Measurements from ENCODE around the gene MSGN1.
A peak's percentile ranks its signal among the peaks of the same experiment; 100 is the strongest.

MSGN1 gene

DNA sequence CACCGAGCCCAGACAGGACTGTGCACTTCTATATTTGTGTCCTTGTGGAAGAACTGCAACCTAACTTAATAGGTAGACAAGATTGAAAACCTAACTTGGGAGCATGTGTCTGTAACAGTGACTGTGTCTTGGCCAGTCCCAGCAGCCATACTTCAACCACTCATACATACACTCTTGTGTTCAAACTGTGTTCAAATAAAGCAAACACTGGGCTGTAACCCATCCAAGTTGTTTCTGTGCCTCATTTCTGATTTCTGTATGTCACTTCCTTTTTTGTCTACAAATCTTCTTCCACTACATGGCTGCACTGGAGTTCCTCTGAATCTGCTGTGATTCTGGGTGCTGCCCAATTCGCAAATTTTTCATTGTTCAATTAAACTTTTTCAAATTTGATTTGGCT lies 31.0 kb downstream of the MSGN1 start:
- no peak for DNase-seq (ENCODE audit: low read depth in 2 of 2)

DNA sequence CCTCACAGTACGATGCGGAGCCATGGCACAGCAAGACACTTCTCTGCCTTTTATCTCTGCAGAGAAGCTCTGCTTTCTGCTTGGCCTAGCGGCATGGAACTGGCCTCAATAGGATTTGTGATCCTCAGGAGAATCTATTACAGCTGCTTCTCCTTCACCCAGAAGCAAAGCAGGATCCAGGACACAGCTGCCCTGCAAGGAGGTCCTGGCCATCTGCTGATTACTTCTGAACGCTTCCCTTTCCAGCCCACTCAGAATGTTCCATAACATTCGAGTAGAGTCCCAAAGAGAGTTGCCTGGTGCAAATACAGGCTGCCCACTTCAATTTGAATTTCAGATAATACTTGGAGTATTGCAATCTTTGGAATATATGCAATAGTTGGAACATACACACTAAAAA lies 33.0 kb downstream of the MSGN1 start:
- DNase-seq (ENCODE audit: low read depth in 2 of 2): no peak

DNA sequence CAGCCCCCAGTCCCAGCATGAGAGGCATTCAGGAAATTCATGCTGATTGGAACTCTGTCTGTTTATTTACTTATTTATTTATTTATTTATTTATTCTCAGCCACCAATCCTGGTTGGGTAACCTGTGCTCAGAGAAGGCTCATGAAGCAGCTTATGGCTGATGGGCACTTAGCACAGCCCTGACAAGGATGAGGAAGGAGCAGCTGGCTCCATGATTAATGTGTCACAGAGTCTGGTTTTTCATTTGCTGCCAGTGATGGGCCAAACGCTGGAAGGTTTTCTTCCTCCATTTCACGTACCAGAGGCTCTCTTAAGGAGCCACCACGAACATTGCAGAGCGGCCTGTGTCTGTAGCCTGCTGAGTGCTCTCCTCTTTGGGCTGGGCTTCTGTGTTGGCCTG lies 33.9 kb downstream of the MSGN1 start:
- DNase-seq (ENCODE audit: low read depth in 2 of 2): no peak

DNA sequence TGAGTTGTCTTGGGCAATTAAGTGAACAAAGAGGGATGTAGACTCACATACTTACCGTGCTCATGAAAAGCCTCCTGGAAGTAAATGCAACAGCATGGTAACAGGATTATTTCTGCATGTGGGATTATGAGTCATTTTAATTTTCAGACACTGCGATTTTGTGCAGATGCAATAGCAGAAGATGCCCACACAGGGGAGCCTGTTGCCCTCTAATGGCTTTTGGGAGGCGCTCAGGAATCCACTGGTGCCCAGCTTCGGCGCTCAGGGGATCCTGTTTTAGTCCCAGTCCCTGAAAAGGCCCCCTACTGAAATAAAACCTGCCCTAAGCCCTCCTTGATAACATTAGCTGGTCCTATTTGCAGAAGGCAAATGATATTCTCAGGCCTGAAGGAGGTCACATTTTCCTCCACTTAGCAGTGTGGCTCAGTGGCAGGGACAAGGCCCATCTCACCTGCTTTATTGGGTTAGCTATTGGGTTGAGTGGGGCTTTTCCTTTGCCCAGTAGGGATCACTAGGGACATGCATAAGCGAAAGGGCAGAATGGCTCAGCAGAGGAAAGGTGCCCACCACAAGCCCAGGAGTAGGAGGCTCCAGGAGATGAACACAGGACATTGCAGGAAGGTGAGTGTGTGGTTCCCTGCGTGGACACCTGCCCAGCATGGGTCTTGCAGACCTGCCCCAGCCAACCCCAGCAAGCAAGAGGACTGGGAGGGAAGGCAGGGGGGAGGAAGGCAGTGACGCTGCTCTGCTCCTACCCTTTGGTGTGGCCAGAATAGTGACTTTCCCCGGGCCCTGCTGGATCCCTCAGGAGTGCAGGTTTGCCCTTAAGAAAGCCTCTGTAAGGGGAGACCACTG lies 35.7 kb downstream of the MSGN1 start:
- DNase-seq (ENCODE audit: low read depth in 2 of 2): peak in 1 of 2 donors; percentile 8

DNA sequence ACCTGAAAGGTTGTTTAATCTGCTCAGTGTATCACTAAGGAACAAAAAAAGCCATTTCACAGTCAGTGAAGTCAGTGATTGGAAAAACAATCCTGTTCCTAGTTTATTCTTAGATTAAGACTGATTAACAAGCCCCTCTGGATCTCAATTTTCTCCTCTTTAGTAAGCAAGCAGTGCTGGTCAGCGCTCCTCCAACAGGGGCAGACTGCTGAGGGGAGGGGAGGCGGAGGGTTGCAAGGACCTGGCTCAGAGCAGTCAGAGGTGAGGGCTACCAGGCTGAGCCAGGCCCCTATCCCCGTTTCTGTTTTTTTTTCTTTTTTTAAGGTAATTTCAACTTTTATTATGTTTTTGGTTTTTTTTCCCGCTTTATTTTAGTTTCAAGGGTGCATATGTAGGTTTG lies 37.5 kb downstream of the MSGN1 start:
- no peak for DNase-seq (ENCODE audit: low read depth in 2 of 2)

DNA sequence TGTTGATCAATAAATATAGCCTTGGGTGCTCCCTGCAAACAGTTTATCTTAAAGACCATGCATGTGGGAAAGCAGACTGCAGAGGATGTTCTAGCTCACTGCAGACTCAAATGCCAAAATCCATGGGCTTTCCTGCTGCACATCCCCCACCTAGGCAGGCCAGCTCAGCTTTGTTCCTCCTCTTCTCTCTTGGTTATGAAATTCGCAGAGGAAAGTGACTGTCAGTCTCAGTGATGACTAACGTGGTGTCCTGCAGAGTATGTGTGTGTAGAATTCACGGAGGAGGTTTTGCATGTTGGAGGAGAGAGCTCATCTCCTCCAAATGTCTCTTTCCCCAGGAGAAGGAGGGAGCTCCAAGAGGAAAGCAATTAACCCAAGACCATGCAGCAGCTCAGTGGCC lies 40.8 kb downstream of the MSGN1 start:
- DNase-seq (ENCODE audit: low read depth in 2 of 2): no peak

DNA sequence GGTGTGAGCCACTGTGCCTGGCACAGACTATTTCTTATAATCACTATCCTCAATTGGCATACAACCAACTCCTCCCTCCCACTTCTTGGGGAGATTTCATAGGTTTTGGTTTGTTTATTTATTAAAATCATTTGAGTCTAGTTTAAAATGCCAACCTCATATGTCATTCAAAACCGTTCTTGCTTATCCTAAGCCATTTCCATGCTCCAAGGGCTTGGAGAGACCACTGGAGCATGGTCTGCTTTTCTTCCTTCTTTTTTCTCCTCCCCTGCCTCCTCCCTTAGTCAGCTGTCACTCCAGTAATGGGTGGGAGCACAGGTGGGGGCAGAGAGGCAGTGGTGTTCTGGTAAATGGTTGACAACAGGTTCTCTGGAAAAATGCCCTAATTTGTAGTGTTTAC lies 41.8 kb downstream of the MSGN1 start:
- no peak for DNase-seq (ENCODE audit: low read depth in 2 of 2)

DNA sequence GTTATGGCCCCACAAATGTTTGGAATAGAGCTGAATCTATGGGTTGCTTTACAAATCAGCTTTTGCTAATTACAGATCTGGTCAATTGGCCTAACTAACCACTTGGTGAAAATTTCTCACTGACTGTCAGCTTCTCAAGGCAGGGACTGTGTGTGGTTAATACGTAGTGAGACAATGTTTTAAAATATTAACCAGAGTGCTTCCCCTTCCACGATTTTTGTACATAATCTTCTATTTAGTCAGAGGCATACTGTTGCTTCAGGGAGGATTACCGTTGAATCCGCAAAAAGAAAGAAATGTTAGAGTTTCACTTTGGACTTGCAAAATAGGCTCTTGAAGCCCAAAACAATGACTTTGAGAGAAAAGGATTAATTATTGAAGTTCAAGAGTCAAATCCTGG lies 47.3 kb downstream of the MSGN1 start:
- DNase-seq (ENCODE audit: low read depth in 2 of 2): no peak

DNA sequence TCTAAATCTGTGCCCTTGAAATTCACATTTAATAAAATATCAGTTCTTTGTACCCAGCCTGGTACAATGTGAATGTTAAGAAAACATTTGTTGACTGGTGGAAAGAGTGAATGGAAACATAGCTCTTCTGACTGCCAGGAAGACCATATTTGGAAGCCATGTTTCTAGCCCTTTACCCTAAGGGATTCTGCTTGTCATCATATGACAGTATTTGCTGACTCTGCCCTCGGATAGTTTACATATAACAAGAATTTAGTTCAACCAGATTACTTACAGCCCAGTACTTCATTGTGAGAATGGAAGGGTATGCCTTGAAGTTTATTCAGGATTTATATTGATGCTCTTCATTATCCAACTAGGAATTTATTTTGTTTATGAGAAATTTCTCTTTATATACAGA lies 48.4 kb downstream of the MSGN1 start:
- no peak for DNase-seq (ENCODE audit: low read depth in 2 of 2)

DNA sequence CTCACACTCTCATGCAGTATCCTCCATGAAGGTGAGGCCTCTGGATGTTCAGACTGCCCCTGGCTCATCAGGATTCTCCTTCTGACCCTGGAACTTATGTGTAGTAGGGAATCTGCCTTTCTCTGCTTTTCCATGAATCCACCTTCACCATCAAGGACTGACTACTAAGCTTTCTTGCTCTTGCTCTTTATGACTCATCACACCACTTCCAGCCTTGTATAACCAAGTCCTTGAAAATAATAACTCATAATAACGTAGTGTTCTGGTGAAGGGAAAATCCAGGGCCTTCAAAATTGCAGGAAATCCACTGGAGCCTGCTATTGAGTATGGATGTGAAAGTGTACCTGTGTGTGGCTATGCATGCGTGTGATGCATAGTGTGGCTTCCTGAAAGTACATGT lies 50.9 kb downstream of the MSGN1 start:
- no peak for DNase-seq (ENCODE audit: low read depth in 2 of 2)

All from stimulated activated CD8-positive, alpha-beta memory T cell treated with anti-CD3 and anti-CD28 coated beads, Interleukin-2, amount 100 ng/mL, for 48 hours (primary cell).